Astrocyte (in vitro differentiated cells and primary cell): ENCODE measurements around the gene RANBP3.

Experiments
- EZH2 ChIP-seq: IDR thresholded peaks from 2 replicates; pipeline ENCODE4 v1.6.1; 2012; ENCODE audit warnings: mild to moderate bottlenecking, low read length, inconsistent platforms; ENCODE audit not compliant: insufficient read depth
- TF ChIP-seq, protein P1 (sequence below): IDR thresholded peaks from 2 replicates; pipeline ENCODE4 v1.5.1; 2011; ENCODE audit warnings: low read depth, mild to moderate bottlenecking, inconsistent platforms, low read length, moderate library complexity; ENCODE audit not compliant: insufficient read depth

DNA sequence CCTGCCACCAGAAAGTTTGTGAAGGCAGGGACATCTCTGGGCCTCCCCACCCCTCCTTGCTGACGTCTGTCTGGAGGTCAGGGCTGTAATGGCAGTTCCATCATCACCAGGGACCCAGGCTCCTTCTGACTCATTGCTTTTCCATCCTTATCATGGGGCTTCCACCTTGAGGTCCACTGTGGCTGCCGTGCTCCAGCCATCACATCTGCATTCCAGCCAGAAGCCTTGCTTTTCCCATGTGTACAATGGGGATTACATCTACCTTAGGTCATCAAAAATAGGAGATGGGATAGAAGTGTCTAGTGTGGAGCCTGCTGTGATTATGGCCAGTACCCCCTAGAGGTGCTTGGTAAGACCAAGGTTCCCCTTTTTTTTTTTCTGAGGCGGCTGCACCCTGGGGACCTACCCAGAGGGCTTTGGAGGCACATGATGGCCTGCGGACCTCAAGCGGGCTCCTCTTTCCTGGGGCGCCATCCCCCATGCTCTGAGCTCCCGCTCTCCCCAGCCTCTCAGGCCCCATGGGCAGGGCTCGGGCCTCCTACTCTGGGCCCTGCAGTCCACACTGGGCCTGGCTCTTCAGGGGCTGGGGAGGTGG lies 13.4 kb upstream of the RANBP3 start:
- TF ChIP-seq, protein P1, sequence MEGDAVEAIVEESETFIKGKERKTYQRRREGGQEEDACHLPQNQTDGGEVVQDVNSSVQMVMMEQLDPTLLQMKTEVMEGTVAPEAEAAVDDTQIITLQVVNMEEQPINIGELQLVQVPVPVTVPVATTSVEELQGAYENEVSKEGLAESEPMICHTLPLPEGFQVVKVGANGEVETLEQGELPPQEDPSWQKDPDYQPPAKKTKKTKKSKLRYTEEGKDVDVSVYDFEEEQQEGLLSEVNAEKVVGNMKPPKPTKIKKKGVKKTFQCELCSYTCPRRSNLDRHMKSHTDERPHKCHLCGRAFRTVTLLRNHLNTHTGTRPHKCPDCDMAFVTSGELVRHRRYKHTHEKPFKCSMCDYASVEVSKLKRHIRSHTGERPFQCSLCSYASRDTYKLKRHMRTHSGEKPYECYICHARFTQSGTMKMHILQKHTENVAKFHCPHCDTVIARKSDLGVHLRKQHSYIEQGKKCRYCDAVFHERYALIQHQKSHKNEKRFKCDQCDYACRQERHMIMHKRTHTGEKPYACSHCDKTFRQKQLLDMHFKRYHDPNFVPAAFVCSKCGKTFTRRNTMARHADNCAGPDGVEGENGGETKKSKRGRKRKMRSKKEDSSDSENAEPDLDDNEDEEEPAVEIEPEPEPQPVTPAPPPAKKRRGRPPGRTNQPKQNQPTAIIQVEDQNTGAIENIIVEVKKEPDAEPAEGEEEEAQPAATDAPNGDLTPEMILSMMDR = no peak
- TF ChIP-seq EZH2 = no peak
